Putamen (tissue), 1 donor: ENCODE measurements around the gene LGALS3.

Source experiments
- DNase-seq: peaks from one replicate; pipeline ENCODE4 v3.0.0-alpha.2; 2016; ENCODE audit warnings: low spot score

The LGALS3 gene

GRCh38 chr14:55115460-55115859 is 13.6 kb upstream of the LGALS3 start:
- no peak for DNase-seq

GRCh38 chr14:55115861-55116245 is 13.2 kb upstream of the LGALS3 start:
- DNase-seq, result no peak

GRCh38 chr14:55116246-55117030 is 12.6 kb upstream of the LGALS3 start:
- DNase-seq, result no peak

GRCh38 chr14:55117803-55118441 is 11.1 kb upstream of the LGALS3 start:
- no peak for DNase-seq

GRCh38 chr14:55118761-55119160 is 10.3 kb upstream of the LGALS3 start:
- no peak for DNase-seq

- no peak for DNase-seq
These were observed 8.2 kb upstream of the LGALS3 start for GRCh38 chr14:55120571-55121495.

- DNase-seq, result no peak
These were observed 7.2 kb upstream of the LGALS3 start for GRCh38 chr14:55121628-55122439.

- no peak for DNase-seq
These were observed 6.5 kb upstream of the LGALS3 start for GRCh38 chr14:55122440-55122986.

- DNase-seq, result peak; percentile 52
These were observed 6.0 kb upstream of the LGALS3 start for GRCh38 chr14:55123101-55123500.

- DNase-seq, result no peak
These were observed 5.0 kb upstream of the LGALS3 start for GRCh38 chr14:55123852-55124639.

GRCh38 chr14:55124774-55125386 is 4.2 kb upstream of the LGALS3 start:
- DNase-seq, result no peak

- DNase-seq, result no peak
These were observed 3.6 kb upstream of the LGALS3 start for GRCh38 chr14:55125403-55125802.

- DNase-seq, result no peak
These were observed 3.0 kb upstream of the LGALS3 start for GRCh38 chr14:55126034-55126433.

GRCh38 chr14:55126932-55127459 is 2.1 kb upstream of the LGALS3 start:
- DNase-seq, result no peak

GRCh38 chr14:55127460-55127951 is 1.5 kb upstream of the LGALS3 start:
- DNase-seq, result no peak

- no peak for DNase-seq
These were observed 516 bp upstream of the LGALS3 start for GRCh38 chr14:55128386-55129085.

- no peak for DNase-seq
These were observed 560 bp downstream of the LGALS3 start for GRCh38 chr14:55129428-55130195.

- no peak for DNase-seq
These were observed 1.1 kb downstream of the LGALS3 start for GRCh38 chr14:55130196-55130550.
